ENCODE results near the gene PDAP1.

Gene PDAP1

DNA sequence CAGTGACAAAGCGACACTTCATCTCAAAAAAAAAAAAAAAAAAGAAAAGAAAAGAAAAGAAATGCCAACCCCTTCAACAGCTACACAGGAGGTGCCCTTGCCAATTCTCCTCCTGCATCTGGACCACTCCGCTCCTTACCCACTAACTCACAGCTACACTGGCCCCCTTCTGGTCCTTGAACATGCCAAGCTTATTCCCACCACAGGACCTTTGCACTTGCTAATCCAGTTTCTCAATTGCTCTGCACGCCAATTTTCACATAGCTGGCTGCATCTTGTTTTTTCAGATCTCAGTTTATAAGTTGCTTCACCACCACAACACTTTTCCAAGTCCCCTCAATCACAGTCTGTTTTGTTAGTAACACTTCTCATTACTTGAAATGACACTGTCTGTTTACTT, 5.5 kb downstream of the PDAP1 start:
- TF ChIP-seq, protein P1, sequence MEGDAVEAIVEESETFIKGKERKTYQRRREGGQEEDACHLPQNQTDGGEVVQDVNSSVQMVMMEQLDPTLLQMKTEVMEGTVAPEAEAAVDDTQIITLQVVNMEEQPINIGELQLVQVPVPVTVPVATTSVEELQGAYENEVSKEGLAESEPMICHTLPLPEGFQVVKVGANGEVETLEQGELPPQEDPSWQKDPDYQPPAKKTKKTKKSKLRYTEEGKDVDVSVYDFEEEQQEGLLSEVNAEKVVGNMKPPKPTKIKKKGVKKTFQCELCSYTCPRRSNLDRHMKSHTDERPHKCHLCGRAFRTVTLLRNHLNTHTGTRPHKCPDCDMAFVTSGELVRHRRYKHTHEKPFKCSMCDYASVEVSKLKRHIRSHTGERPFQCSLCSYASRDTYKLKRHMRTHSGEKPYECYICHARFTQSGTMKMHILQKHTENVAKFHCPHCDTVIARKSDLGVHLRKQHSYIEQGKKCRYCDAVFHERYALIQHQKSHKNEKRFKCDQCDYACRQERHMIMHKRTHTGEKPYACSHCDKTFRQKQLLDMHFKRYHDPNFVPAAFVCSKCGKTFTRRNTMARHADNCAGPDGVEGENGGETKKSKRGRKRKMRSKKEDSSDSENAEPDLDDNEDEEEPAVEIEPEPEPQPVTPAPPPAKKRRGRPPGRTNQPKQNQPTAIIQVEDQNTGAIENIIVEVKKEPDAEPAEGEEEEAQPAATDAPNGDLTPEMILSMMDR (conservative IDR thresholded peaks at IDR 0.05), result no peak
- TF ChIP-seq ZFX (IDR thresholded peaks at IDR 0.05), result no peak
- no peak overlapping the region for H3K27ac ChIP-seq

DNA sequence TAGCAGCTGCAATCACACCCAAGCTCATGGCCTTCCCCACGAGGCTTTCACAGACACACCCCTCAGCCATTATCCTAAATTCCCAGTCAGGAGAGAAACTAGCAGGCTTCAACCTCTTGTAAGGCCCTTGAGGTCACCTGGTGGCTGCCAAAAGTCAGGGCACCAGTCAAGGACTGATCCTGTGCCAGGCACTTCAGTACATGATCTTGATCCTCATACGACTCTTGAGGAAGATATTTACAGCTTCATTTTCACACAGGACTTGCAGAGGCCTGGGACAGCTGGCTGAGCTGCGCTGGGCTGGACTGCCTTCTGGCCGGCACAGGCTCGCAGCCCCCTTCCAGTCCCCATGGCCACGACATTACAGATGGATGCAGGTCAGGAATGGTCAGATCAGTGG, 8.8 kb downstream of the PDAP1 start:
- no peak for TF ChIP-seq ZFX (IDR thresholded peaks at IDR 0.05)
- TF ChIP-seq, protein P1 (conservative IDR thresholded peaks at IDR 0.05), result no peak

DNA sequence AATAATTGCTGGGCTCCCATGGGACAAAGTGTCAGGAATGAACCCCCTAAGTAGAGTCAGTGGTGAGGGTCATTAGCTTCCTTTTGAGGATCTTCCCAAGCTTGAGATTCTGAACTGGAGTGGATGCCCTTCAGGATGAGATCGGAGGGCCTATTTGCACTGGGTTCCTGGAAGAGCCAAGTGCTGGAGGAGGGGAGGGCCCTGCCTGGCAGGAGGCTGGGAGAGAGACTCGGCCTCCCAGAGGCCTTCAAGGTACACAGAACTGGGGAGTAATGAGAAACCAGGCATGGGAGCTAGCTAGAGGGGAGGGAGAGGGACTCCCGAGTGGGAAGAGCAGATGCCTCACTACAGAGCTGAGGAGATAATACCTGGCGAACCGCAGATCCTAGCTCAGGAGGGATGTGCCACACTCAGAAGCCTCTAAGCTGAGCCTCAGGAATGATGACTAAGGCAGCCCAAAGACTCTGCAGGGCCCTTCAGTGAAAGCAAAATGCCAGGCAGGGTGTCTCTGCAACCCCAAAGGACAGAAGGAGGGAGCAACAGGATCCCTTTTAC, 9.4 kb downstream of the PDAP1 start:
- no peak overlapping the region for H3K27ac ChIP-seq
- TF ChIP-seq, protein P1 (conservative IDR thresholded peaks at IDR 0.05), result no peak
- TF ChIP-seq ZFX (IDR thresholded peaks at IDR 0.05), result no peak

More for the DNA sequence above, 8.8 kb downstream of the PDAP1 start:
- H3K27ac ChIP-seq, result no peak overlapping the region

DNA sequence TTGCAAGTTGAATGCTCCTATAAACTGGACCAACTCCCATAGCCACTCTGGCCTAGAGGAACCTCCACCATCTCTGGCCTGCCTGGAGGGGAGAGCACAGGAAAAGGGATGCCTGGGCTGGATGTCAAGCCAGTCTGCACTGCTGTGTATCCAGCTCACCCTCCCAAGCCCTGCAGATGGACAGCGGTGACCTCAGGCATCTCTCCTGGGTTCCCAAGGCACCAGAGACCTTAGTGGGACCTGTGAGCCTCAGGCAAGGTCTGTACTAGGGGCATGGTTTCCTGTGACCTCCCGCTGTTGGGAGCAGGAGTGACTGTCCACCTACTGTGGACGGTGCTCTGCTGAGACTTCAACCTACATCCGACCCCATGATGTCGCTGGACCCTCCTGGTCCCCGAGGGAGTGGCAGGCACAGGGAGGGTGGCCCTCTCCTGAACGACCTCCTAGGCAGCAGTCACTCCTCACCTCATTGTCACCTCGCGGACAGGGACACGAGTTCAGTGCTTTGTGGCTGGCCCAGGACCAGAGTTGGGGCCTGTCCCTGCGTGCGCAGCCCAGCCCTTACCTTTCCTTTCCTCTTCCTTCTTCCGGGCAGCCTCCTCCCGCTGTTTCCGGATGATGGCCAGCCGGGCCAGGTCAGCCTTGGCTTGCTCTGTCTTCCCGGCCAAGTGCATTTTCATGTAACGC, 11.0 kb downstream of the PDAP1 start:
- no peak overlapping the region for H3K27ac ChIP-seq
- TF ChIP-seq, protein P1 (conservative IDR thresholded peaks at IDR 0.05), result no peak
- TF ChIP-seq ZFX (IDR thresholded peaks at IDR 0.05), result no peak

DNA sequence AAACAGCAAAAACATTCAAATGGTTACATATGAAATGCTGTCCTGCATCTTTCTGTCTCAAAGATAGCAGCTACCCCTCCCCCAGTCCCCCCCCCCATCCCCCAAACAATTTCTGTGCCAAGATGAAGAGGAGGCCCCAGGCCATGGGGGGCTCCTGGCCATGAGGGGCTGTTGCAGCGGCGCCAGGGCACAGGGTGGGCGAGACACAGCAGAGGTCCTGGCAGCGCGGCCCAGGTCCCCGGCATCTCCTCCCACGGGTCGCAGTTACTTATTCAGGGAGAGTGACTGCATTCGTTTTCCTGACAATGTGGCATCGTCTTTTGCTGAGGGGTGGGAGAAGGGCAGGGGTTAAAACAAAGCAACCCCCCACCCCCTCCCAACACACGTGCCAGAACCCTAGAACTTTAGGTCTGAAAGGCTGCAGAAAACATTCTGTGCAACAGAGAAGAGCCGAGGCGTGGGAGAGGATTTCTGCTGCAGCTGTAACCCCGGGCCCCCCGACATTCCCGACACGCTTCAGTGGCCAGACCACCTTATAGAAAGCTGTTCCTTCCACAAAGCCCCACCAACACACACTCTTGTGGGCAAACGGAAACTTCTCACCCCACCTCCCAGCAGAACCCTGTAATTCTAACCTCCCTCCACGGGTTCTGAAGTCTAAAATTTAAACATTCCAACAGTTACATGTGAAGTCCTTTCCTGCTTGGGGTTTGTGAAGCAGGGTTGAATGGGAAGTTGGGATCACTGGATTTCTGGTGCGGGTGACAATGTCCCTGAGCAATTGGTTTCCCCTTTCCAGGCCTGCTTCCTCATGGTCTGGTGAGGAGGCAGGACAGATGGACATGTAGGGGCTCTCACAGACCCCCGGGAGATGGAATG, 11.7 kb downstream of the PDAP1 start:
- H3K27ac ChIP-seq, result no peak overlapping the region
- no peak for TF ChIP-seq ZFX (IDR thresholded peaks at IDR 0.05)
- TF ChIP-seq, protein P1 (conservative IDR thresholded peaks at IDR 0.05), result no peak

DNA sequence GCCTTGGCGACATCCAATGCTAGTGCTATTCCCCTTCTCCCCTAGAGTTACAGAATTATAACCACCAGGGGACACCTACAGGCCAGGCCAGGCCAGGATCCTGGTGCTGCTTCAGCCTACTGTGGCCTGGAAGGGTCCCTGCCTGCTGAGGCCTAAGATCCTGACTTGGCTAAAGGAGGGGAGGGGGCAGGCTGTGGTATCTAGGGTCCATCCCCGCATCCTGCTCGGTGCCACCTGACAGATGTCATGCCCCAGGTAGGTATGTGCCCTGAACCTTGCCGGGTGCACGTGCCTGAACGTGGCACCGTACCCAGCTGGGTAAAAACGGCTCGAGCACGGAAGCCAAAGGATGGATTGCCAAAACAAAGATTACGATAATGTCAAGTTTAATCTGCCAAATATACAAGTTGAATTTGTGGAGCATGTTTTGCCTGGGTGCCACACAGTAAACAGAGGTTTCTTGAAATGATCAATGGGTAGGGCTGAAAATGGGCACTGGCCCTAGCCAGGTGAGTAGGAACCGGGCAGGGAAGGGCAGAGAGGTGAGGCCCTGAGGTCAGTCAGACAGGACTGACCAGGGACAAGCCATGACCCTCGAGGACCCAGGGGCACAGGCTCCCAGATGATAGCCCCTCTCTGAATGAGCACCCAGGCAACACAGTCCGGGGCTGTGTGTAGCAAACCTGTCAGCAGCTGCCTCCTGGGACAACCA, 12.6 kb downstream of the PDAP1 start:
- TF ChIP-seq, protein P1 (conservative IDR thresholded peaks at IDR 0.05), result no peak
- no peak for TF ChIP-seq ZFX (IDR thresholded peaks at IDR 0.05)
- H3K27ac ChIP-seq, result no peak overlapping the region
